Panc1 (cell line): Measurements from ENCODE around the gene RAP1GAP2. TPM values are rescaled to one million over a fixed set of nuclear protein-coding genes. Genes with fewer than 3 reads are reported as not detected.

ENCODE experiments used
- ATAC-seq: fragments of 200-7000 bp; cut with Tn5 transposase; 2 replicates; pipeline ENCODE4 v1.9.1; 2020; ENCODE audit warnings: mild to moderate bottlenecking, moderate library complexity
- BruUV-seq: library from RNA; stranded (reverse); fragments of 400-500 nt; replicated peaks from 2 replicates; lab custom pipeline; 2021; lab: Mats Ljungman, UMichigan
- CTCF ChIA-PET: fragments of 300-600 bp; sonication (Branson Sonifier 250); formaldehyde crosslinking; loops from one replicate; lab custom pipeline; 2022; ENCODE audit warnings: antibody characterized with exemption; lab: Charles Lee
- POLR2A ChIA-PET: fragments of 300-600 bp; sonication (Branson Sonifier 250); formaldehyde crosslinking; loops from one replicate; lab custom pipeline; 2022; ENCODE audit warnings: antibody characterized with exemption; lab: Charles Lee
- DNase-seq: peaks from one replicate; pipeline ENCODE4 v3.0.0-alpha.2; 2010; ENCODE audit warnings: low read depth, low spot score
- H3K27ac ChIP-seq: 2 replicates; pipeline ENCODE4 v1.5.1; 2011; ENCODE audit warnings: mild to moderate bottlenecking, low read length, inconsistent platforms
- H3K27me3 ChIP-seq: fragments of 200-500 bp; sonication (Bioruptor generic); 2 replicates; pipeline ENCODE4 v1.6.0; 2014; ENCODE audit warnings: low read length, inconsistent platforms; ENCODE audit not compliant: control insufficient read depth, insufficient read depth
- H3K36me3 ChIP-seq: fragments of 200-500 bp; sonication (Bioruptor generic); 2 replicates; pipeline ENCODE4 v1.5.1; 2014; ENCODE audit warnings: inconsistent platforms, mild to moderate bottlenecking, low read length, moderate library complexity; ENCODE audit not compliant: control insufficient read depth, insufficient read depth
- H3K4me1 ChIP-seq: 2 replicates; pipeline ENCODE4 v1.5.1; 2011; ENCODE audit warnings: inconsistent platforms, mild to moderate bottlenecking, low read length, moderate library complexity; ENCODE audit not compliant: control insufficient read depth, insufficient read depth
- H3K4me3 ChIP-seq, 2 experiments: 2 replicates each; pipeline ENCODE4 v1.5.1; 2011 to 2012; ENCODE audit warnings: low read depth in 2 of 2, low read length in 2 of 2, mild to moderate bottlenecking in 2 of 2, inconsistent platforms in 1 of 2, moderate library complexity in 1 of 2
- H3K9me3 ChIP-seq: fragments of 200-500 bp; sonication (Bioruptor generic); 2 replicates; pipeline ENCODE4 v1.5.1; 2014; ENCODE audit warnings: low read depth, mild to moderate bottlenecking, inconsistent platforms, low read length, moderate library complexity; ENCODE audit not compliant: control insufficient read depth, insufficient read depth
- POLR2AphosphoS5 ChIP-seq: IDR thresholded peaks from 2 replicates; pipeline ENCODE4 v1.6.1; 2012; ENCODE audit warnings: mild to moderate bottlenecking, low read depth, low read length, moderate library complexity
- SIN3A ChIP-seq: IDR thresholded peaks from 2 replicates; pipeline ENCODE4 v1.6.1; 2012; ENCODE audit warnings: low read depth, mild to moderate bottlenecking, low read length, moderate library complexity, borderline replicate concordance; ENCODE audit not compliant: insufficient read depth
- TCF7L2 ChIP-seq: IDR thresholded peaks from 2 replicates; pipeline ENCODE4 v1.6.1; 2011; ENCODE audit warnings: mild to moderate bottlenecking, low read depth, low read length, inconsistent platforms
- in situ Hi-C: cut with HindIII; loops from 2 replicates; pipeline ENCODE4 v1.10.0; 2016; ENCODE audit warnings: low sequenced_read_pairs, low pct_unique_long_range_greater_than_20kb
- intact Hi-C: fragments of 100-400 bp; cut with micrococcal nuclease; formaldehyde crosslinking; loops from one replicate; pipeline ENCODE4 v1.10.0; 2022; ENCODE audit not compliant: unreplicated experiment
- total RNA-seq: library from RNA; stranded (reverse); gene quantifications from one replicate; pipeline ENCODE4 v1.2.1, GENCODE V29; 2021; ENCODE audit not compliant: unreplicated experiment
- TF ChIP-seq, protein P1 (sequence below), 2 experiments: IDR thresholded peaks; 2 replicates each; pipeline ENCODE4 v1.6.1; 2011 to 2012; ENCODE audit warnings: low read depth in 2 of 2, control low read depth in 1 of 2, low read length in 1 of 2, mild to moderate bottlenecking in 1 of 2, moderate library complexity in 1 of 2; ENCODE audit not compliant: insufficient read depth in 1 of 2
- TF ChIP-seq, protein P2 (sequence below): fragments of 450-650 bp; IDR thresholded peaks from 2 replicates; pipeline ENCODE4 v1.5.1; 2017; ENCODE audit warnings: mild to moderate bottlenecking

The RAP1GAP2 gene
- total RNA-seq, 1 experiment from 2014 or later, result 10.0 TPM

DNA sequence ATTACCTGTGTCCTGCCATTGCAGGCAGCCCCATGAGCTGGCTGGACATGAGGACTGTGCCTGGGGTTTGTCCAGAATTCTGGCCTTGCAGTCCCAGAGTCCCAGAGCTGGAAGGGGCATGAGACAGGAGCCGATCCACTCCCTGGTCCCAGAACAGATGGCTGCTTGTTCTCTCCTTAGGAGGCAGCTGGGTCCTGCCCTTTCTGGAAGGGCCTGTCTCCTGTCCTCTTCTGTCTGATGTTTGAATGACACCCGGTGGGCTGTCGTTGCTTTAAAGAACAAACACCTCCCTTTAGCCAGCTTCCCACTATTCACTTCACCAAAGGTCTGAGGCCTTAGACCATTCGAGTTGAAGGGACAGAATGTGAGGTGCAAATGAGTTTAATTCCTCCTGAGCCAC, 63.8 kb downstream of the RAP1GAP2 start:
- Histone ChIP-seq H3K36me3 (no peaks in the 10 kb centered on the region), H3K27me3 (no peaks in the 10 kb centered on the region; the same call in 1 of the 2 replicates), H3K4me1 (no peaks in the 10 kb centered on the region), H3K27ac (no peak overlapping the region), H3K4me3 (no peak overlapping the region), H3K9me3 (no peaks in the 10 kb centered on the region)
- POLR2A ChIA-PET, result no interaction called here
- CTCF ChIA-PET, result no interaction called here
- TF ChIP-seq TCF7L2, result no peak
- TF ChIP-seq, protein P1, sequence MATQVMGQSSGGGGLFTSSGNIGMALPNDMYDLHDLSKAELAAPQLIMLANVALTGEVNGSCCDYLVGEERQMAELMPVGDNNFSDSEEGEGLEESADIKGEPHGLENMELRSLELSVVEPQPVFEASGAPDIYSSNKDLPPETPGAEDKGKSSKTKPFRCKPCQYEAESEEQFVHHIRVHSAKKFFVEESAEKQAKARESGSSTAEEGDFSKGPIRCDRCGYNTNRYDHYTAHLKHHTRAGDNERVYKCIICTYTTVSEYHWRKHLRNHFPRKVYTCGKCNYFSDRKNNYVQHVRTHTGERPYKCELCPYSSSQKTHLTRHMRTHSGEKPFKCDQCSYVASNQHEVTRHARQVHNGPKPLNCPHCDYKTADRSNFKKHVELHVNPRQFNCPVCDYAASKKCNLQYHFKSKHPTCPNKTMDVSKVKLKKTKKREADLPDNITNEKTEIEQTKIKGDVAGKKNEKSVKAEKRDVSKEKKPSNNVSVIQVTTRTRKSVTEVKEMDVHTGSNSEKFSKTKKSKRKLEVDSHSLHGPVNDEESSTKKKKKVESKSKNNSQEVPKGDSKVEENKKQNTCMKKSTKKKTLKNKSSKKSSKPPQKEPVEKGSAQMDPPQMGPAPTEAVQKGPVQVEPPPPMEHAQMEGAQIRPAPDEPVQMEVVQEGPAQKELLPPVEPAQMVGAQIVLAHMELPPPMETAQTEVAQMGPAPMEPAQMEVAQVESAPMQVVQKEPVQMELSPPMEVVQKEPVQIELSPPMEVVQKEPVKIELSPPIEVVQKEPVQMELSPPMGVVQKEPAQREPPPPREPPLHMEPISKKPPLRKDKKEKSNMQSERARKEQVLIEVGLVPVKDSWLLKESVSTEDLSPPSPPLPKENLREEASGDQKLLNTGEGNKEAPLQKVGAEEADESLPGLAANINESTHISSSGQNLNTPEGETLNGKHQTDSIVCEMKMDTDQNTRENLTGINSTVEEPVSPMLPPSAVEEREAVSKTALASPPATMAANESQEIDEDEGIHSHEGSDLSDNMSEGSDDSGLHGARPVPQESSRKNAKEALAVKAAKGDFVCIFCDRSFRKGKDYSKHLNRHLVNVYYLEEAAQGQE (IDR thresholded peaks at IDR 0.05; ENCODE audit: insufficient read depth in 1 of 2, low read depth in 2 of 2, low read length in 1 of 2), result no peak
- no peak for TF ChIP-seq SIN3A
- TF ChIP-seq POLR2AphosphoS5, result no peak
- TF ChIP-seq, protein P2, sequence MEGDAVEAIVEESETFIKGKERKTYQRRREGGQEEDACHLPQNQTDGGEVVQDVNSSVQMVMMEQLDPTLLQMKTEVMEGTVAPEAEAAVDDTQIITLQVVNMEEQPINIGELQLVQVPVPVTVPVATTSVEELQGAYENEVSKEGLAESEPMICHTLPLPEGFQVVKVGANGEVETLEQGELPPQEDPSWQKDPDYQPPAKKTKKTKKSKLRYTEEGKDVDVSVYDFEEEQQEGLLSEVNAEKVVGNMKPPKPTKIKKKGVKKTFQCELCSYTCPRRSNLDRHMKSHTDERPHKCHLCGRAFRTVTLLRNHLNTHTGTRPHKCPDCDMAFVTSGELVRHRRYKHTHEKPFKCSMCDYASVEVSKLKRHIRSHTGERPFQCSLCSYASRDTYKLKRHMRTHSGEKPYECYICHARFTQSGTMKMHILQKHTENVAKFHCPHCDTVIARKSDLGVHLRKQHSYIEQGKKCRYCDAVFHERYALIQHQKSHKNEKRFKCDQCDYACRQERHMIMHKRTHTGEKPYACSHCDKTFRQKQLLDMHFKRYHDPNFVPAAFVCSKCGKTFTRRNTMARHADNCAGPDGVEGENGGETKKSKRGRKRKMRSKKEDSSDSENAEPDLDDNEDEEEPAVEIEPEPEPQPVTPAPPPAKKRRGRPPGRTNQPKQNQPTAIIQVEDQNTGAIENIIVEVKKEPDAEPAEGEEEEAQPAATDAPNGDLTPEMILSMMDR, result no peak
- in situ Hi-C loops, result no loop called here
- intact Hi-C loops, result no loop called here
- ATAC-seq, result no peak
- no peak for DNase-seq
- no TSS peak for BruUV-seq

DNA sequence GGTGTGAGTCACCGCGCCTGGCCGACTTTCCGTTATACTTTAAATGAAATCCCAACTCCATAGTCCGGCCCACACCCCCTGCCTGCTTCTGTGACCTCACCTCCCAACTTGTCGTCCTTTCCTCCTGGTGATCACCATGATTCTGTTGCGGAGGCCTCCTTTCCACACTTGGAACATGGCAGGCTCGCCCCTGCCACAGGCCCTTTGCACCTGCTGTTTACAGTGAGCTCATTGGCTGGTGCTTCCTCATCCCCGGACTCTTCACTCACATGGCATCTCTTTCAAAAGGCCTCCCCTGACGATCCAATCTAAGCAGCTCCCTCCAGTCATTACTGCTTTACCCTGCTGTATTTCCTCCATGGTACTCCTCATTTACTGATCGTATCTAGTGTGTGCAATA, 64.6 kb downstream of the RAP1GAP2 start:
- intact Hi-C loops (no loop called here), in situ Hi-C loops (no loop called here)
- ATAC-seq (no peak), DNase-seq (no peak)
- no peak for TF ChIP-seq TCF7L2
- TF ChIP-seq, protein P2, result no peak
- TF ChIP-seq SIN3A, result no peak
- TF ChIP-seq, protein P1 (IDR thresholded peaks at IDR 0.05; ENCODE audit: insufficient read depth in 1 of 2, low read depth in 2 of 2, low read length in 1 of 2), result no peak
- TF ChIP-seq POLR2AphosphoS5, result no peak
- no peaks in the 10 kb centered on the region for H3K4me1 ChIP-seq
- ChIA-PET POLR2A (interaction anchor here (0.7 kb wide), 1 partner anchor 8 kb away, joined by 4 read pairs; no protein-coding TSS in a partner anchor), CTCF (no interaction called here)
- H3K27ac ChIP-seq, result no peak overlapping the region
- no peaks in the 10 kb centered on the region for H3K27me3 ChIP-seq
- no TSS peak for BruUV-seq
- no peak overlapping the region for H3K4me3 ChIP-seq
- H3K9me3 ChIP-seq, result no peaks in the 10 kb centered on the region
- no peaks in the 10 kb centered on the region for H3K36me3 ChIP-seq
